GM18870 (cell line): ENCODE measurements around the gene NUBPL.
"Not testable (repeated sequence)": the region's sequence is repeated elsewhere in the genome, so short reads cannot be mapped to it uniquely, and the experiment has no call there.

ENCODE experiments used
- ATAC-seq: cut with Tn5 transposase; IDR thresholded peaks from one replicate; pipeline ENCODE4 v1.9.1; 2021; ENCODE audit warnings: moderate library complexity; ENCODE audit not compliant: unreplicated experiment

Gene NUBPL

DNA sequence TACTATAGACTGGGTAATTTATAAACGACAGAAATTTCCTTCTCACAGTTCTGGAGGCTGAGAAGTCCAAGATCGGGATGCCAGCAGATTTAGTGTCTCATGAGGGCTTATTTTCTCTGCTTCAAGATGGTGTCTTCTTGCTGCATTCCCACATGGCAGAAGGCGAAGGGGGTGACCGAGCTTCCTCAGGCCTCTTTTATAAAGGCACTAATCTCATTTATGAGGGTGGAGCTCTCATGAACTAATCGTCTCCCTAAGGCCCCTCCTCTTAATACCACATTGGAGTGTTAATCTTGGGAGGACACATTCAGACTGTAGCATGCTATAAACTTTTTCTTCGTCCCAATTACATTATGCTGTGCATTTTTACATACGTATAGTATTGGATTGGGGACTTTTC lies 315.5 kb downstream of the NUBPL start:
- ATAC-seq: no peak

GRCh38 chr14:31877255-31877798 lies 316.1 kb downstream of the NUBPL start:
- no peak for ATAC-seq

DNA sequence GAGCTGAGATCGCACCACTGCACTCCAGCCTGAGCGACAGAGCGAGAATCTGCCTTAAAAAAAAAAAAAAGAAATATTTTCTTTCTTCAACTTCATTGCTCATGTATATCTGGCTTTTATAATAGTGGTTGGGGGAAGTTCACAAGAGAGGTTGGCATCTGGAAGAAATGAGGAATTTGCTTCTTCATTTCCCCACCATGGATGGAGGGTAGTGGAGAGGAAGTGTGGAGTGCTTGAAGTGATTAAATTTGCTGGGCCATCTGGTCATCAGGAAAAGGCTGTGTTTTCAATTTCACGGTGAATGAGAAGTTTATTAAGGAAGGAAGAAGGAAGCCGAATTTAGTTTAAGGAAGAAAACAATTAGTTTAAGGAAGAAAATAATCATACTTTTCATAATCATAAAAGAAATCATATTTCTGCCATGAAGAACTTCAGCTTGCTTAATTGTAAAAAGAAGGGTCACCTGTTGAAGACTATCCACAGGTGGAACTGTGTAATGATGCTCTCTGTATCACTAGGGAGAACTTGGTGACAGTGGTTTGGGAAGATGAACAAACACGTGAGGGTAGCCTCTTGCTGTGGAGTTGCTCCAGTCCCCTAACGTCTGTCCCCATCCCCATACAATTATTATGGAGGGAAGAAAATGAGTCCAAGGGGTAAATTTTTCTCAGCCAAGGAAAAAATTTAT lies 318.6 kb downstream of the NUBPL start:
- no peak for ATAC-seq

- no peak for ATAC-seq
These were observed 319.7 kb downstream of the NUBPL start for GRCh38 chr14:31880935-31881334.

DNA sequence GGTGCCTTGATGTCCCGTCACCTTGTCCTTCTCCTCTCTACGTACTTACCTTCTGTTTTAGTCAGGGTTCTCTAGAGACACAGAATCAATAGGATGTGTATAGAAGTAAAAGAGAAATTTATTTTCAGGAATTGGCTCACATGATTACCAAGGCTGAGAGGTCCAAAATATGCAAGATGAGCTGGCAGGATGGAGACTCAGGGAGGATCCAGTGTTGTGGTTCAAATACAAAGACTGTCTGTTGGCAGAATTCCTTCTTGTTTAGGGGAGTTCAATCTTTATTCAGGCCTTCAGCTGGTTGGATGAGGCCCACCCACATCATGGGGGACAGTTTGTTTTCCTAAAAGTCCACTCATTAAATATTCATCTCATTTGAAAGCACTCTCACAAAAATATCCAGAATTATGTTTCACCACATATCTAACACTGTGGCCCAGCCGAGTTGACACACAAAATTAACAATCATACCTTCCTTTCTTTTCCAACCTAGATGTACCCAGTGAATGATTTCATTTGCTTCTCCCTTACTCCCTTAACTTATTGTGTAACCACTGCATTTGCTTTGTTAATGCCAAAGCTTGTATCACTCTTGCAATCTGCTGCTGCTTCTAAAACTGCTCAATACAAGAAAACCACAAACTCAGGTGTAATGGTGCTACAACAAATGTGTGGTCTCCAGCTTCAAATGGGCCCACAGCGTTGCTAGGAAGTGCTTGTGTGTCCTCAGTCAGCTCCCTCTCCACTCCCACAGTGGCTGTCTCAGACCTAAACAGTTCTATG lies 320.5 kb downstream of the NUBPL start:
- no peak for ATAC-seq

DNA sequence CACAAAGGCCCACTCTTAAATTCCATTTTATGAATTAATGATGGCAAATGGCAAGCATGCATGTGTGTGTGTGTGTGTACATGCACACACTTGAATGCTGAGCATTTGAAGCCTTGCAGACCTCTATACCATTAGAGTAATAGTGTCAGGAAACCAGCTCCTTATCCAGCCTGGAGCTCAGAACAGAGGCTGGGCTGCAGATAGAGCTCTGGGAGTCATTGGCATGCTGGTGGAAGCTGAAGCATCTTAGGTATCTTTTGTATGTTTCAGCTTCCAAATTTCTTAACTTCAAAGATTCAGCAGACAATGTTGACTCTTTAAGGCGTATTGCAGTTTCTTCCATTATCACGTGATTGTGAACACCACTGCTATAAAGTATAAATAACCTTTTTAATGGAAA lies 323.0 kb downstream of the NUBPL start:
- no peak for ATAC-seq

- no peak for ATAC-seq
These were observed 323.7 kb downstream of the NUBPL start for GRCh38 chr14:31884776-31885379.

DNA sequence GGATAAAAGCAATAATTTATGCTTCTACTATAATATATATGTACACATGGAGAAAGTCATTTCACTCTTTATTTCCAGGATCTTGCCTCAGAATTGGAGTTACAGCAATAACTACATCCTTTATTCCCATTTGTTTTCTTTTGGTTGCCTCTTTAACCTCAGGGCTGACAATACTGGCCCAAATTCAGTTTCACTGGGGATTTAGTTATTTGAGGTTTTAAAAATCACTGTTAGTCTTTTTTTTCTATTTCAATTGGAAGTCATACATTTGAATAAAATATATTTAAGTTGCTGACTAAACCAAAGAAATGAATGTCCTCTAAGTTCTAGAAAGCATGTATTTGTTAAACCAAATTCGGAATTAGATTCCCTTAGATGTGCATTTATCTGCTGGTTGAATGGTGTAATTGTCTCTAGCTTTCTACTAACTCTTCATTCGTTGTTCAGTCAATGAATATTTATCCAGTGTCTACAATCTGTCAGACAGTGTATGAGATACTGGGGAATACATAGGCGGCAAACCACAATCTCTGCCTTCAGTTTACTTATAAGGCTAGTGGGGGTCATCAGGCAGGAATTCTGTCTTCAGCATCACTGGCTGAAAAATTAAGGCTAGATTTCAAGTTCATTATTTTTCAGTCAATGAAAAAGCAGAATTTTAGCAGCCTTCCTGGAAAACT lies 325.1 kb downstream of the NUBPL start:
- no peak for ATAC-seq

GRCh38 chr14:31887929-31888580 lies 326.9 kb downstream of the NUBPL start:
- no peak for ATAC-seq

DNA sequence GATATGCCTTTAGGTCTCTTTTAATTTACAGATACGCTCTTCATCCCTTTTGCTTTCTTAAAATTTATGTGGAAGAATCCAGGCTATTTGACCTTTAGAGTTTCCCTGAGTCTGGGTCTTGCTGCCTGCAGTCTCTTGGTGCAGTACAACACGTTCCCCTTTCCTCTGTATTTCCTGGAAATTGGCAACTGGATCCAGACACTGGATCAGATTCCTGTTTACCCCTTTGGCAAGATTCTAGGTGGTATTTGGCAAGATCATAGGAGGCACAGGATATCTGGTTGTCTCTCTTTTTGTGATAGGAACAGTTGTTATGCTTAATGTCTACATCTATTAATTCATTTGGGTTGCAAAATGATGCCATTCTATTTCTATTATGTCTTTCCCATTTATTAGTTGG lies 328.1 kb downstream of the NUBPL start:
- ATAC-seq: no peak

- ATAC-seq: not testable (repeated sequence)
These were observed 329.0 kb downstream of the NUBPL start for GRCh38 chr14:31890202-31890601.

DNA sequence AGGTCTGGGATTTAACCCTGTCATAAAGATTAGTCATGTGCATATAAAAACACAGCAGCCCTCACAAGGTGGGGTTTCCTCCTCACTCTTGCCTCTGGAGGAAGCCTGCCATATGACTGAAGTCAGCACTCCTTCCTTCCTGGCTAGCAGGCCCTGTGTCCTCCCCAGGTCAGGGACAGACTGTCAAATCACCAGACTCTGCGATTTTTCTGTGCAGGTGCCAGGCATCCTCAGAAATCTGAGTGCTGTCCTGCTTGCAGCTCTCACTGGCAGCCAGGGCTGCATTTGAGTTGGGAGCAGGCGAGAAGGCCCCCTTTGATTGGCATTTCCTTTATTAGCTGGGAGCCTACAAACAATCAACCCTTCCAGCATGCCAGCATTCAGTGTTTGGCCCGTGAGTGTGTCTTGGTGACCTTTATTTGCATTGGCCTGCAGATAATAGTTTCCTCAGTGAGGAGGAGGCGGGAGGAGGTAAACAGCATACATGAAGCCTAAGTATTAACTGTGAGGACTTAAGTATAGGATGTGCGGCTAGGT lies 332.1 kb downstream of the NUBPL start:
- no peak for ATAC-seq

- ATAC-seq: no peak
These were observed 333.1 kb downstream of the NUBPL start for GRCh38 chr14:31894351-31894750.

GRCh38 chr14:31895206-31895605 lies 334.0 kb downstream of the NUBPL start:
- ATAC-seq: no peak

GRCh38 chr14:31895646-31896045 lies 334.4 kb downstream of the NUBPL start:
- ATAC-seq: no peak

- ATAC-seq: no peak
These were observed 336.5 kb downstream of the NUBPL start for GRCh38 chr14:31897581-31898186.

- no peak for ATAC-seq
These were observed 337.8 kb downstream of the NUBPL start for GRCh38 chr14:31898838-31899528.

DNA sequence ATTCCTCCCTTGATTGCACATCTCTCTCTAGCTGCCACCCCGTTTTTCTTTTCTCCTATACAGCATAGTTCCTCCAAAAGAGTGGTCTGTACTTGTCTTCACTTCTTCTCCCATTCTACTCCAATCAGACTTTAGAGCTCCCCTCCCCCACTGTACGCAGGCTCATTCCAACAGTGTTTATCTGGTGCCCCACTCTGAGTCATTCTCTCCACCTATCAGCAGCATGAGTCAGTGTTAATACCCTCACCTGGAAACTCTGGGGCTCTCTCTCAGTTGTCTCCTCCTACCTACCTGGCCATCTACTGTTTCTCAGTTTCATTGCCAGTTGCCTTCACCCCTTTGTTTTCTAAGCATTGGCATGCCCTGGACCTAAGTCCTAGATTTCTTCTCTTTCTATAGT lies 340.8 kb downstream of the NUBPL start:
- ATAC-seq: no peak

DNA sequence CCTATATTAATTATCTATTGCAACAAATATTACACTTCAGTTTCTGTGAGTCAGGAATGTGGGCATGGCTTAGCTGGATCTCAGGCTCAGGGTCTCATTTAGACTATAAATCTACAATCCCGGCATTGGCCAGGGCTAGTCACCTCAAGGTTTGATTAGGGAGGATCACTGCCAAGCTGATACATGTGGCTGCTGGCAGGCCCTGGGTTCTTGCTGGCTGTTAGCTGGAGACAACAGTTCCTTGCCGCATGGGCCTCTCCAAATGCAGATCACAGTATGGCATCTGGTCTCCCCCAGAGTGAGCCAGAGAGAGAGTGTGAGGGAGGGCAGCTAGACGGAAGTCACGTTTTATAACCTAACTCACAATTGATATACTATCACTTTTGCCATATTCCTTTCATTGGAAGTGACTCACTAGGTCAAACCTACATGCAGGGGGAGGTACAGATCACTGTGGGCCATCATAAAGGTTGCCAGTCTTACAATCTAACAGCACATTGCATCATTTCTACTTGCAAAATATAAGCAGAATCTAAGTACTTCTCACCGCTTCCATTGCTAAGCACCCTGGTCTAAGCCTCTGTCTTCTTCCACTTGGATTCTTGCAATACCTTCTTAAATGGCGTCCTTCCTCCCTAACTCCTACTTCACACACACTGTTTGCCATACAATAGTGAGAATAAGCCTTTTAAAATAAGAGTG lies 341.9 kb downstream of the NUBPL start:
- no peak for ATAC-seq
